MM.1S (cell line): ENCODE data around the gene CDH22.

Experiments used
- CTCF ChIP-seq: fragments of 300-600 bp; sonication (generic); IDR thresholded peaks from 2 replicates; pipeline ENCODE4 v1.5.1; 2016; ENCODE audit warnings: antibody characterized with exemption, low read length, mixed read lengths
- EZH2 ChIP-seq: fragments of 300-600 bp; sonication (generic); optimal IDR thresholded peaks from 2 replicates; pipeline ENCODE3; 2017; ENCODE audit warnings: low read depth, mild to moderate bottlenecking, antibody characterized with exemption, low read length, mixed read lengths

GRCh38 chr20:46205349-46205748 is 102.9 kb downstream of the CDH22 start:
- TF ChIP-seq CTCF = no peak
- TF ChIP-seq EZH2 = no peak
